ENCODE measurements around the gene S1PR1. TPM values are rescaled to one million over a fixed set of nuclear protein-coding genes. Genes with fewer than 3 reads are reported as not detected.
A peak's percentile ranks its signal among the peaks of the same experiment; 100 is the strongest.

S1PR1 gene
- total RNA-seq, 6 experiments from 2014 or later, result 9.0 to 14.8 (median 9.3) TPM

DNA sequence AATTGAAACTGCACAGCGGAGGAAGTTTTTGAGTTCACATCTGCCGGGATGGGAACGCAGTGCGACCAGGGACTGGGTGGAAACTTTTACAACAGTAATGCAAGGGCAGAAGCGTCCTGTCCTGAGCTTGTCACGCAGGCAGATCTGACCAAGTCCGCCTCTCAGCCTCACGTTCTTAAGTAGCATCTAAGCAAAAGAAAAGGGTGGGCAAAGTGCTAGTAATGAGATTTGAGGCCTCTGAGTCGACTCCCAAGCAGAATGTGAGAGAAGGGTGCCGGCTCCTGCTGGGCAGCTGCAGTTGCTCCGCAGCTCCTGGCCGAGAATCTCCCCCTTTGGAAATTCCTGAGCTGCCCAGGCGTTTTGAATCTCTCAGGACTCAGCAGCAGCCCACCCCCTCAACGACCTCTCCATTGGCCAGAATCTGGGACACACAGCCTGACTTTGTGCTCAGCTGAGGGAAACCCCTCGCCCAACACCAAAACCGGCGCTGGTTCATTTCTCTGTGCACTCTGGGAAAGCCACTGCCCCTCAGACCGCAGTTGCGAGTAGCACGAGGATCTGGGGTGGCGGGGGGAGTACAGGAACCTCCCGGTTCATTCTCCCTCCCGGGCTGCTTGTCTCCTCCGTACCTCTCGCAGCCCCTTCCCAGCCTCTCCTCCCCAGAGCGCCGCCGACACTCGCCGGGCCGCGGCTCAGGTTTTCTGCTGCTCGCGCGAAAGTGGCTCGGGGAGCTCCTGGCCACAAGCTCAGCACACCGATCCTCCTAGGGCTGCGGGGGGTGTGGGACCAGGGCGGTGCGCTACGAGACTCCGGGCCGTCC is 913 bp upstream of the S1PR1 start:
- 2% methylated on average over 21 of the region's 43 CpGs for WGBS (ENCODE audit: insufficient coverage, low coverage, low lambda C conversion rate, missing lambda C conversion rate)
- Histone ChIP-seq H3K36me3 (peaks cover 0 to 16% (median 0%) of the 10 kb centered on the region in 4 donors), H3K27me3 (no peaks in the 10 kb centered on the region), H3K4me1 (no peaks in the 10 kb centered on the region), H3K9me3 (no peaks in the 10 kb centered on the region), H3K27ac (peak overlapping the region; percentile 67 to 84 (median 79)), H3K4me3 (peak overlapping the region; percentile 53 to 74 (median 69))
- DNase-seq (peak; percentile 58 to 71 (median 62)), ATAC-seq (peak; percentile 44 to 60 (median 57))
- no peak for TF ChIP-seq POLR2A (IDR thresholded peaks at IDR 0.05)
- TF ChIP-seq, protein P1, sequence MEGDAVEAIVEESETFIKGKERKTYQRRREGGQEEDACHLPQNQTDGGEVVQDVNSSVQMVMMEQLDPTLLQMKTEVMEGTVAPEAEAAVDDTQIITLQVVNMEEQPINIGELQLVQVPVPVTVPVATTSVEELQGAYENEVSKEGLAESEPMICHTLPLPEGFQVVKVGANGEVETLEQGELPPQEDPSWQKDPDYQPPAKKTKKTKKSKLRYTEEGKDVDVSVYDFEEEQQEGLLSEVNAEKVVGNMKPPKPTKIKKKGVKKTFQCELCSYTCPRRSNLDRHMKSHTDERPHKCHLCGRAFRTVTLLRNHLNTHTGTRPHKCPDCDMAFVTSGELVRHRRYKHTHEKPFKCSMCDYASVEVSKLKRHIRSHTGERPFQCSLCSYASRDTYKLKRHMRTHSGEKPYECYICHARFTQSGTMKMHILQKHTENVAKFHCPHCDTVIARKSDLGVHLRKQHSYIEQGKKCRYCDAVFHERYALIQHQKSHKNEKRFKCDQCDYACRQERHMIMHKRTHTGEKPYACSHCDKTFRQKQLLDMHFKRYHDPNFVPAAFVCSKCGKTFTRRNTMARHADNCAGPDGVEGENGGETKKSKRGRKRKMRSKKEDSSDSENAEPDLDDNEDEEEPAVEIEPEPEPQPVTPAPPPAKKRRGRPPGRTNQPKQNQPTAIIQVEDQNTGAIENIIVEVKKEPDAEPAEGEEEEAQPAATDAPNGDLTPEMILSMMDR (IDR thresholded peaks at IDR 0.05), result no peak
- intact Hi-C loops (cut with DNase I), result no loop called here

DNA sequence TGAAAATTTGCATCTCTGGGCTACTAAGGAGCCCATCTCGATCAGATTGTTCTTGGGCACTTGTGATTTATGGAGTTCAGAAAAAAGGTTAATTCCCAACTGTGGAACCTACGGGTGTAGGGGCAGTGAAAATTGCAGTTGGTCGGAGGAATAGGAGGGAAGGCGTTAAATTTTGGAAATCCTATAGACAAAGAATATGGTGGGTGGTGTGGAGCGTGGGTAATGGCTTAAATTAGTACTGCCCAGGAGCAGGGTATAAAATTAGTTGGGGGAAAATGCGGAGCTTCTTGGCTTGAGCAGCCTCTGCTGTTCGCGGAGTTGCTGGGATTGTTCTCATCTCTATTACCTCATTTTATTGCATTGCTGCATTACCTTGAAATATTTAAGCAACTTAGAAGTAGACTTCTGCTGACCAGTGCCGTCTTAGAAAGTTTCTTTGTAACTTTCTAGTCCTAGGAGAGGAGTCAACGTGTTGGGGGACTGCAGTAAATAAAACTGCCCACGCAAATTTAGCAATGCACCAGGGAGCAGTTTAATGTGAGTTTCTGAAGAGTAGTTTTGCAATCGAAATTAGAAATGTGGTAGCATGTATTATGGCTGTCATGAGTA is 514 bp downstream of the S1PR1 start:
- Histone ChIP-seq H3K4me3 (peak overlapping the region; percentile 53 to 74 (median 69)), H3K27ac (peak overlapping the region; percentile 67 to 84 (median 79)), H3K27me3 (no peaks in the 10 kb centered on the region), H3K9me3 (no peaks in the 10 kb centered on the region), H3K36me3 (peaks cover 0 to 19% (median 0%) of the 10 kb centered on the region in 4 donors), H3K4me1 (no peaks in the 10 kb centered on the region)
- DNase-seq (peak in 1 of 3 donors; percentile 48), ATAC-seq (peak; percentile 25 to 42 (median 32))
- intact Hi-C loops (cut with DNase I), result no loop called here
- WGBS (ENCODE audit: insufficient coverage, low coverage, low lambda C conversion rate, missing lambda C conversion rate), result 1% methylated on average over 12 of the region's 12 CpGs
- TF ChIP-seq, protein P1 (IDR thresholded peaks at IDR 0.05), result peak in 1 of 4 donors; percentile 7
- no peak for TF ChIP-seq POLR2A (IDR thresholded peaks at IDR 0.05)

DNA sequence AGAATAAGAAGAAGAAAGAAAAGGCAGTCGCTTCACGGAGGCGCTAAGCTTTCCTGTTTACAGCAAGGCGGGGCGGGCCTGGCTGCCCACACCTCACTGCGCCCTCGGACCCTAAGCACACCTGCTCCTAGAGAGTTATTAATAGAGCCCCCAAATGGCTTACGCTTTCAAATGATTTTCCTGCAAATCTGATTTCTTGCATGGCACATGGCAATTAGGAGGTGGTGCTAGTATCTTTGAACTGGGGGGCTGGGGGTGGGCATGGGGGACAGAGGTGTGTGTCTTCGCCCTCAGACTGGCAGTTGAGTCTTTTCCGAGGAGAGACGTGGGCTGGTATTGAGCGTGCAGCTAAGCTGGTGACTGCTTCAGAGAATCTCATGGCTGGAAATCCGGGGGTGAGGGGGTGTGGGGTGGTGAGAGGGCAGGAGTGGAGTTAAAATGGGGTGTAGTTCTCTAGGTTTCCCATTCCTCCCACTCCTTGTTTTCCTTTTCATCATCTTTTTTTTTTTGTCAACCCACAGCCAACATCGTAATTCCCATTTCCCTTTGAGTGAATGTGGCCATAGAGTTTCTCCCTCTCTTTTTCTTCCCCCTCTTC is 1.3 kb downstream of the S1PR1 start:
- H3K4me1 ChIP-seq, result no peaks in the 10 kb centered on the region
- intact Hi-C loops (cut with DNase I), result no loop called here
- H3K4me3 ChIP-seq, result peak overlapping the region; percentile 53 to 74 (median 69)
- TF ChIP-seq POLR2A (IDR thresholded peaks at IDR 0.05), result no peak
- TF ChIP-seq, protein P1 (IDR thresholded peaks at IDR 0.05), result no peak
- H3K27me3 ChIP-seq, result no peaks in the 10 kb centered on the region
- ATAC-seq, result peak in 1 of 4 donors; percentile 3
- peak; percentile 39 to 53 (median 48) for DNase-seq
- H3K36me3 ChIP-seq, result peaks cover 0 to 19% (median 0%) of the 10 kb centered on the region in 4 donors
- peak overlapping the region; percentile 47 to 84 (median 79) for H3K27ac ChIP-seq
- no peaks in the 10 kb centered on the region for H3K9me3 ChIP-seq
- 0% methylated on average over 8 of the region's 14 CpGs for WGBS (ENCODE audit: insufficient coverage, low coverage, low lambda C conversion rate, missing lambda C conversion rate)

DNA sequence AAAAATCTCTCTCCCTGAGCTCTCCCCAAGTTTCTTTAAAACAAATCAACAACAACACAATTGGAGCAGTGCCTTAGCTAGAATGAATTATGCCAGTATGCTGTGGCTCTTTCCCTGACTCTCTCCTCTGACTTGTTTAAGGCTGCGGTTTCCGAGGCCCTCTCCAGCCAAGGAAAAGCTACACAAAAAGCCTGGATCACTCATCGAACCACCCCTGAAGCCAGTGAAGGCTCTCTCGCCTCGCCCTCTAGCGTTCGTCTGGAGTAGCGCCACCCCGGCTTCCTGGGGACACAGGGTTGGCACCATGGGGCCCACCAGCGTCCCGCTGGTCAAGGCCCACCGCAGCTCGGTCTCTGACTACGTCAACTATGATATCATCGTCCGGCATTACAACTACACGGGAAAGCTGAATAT is 1.9 kb downstream of the S1PR1 start:
- H3K27ac ChIP-seq, result peak overlapping the region; percentile 47 to 84 (median 79)
- TF ChIP-seq, protein P1 (IDR thresholded peaks at IDR 0.05), result peak; percentile 89 to 97 (median 94)
- peak; percentile 25 for TF ChIP-seq POLR2A (IDR thresholded peaks at IDR 0.05)
- H3K4me1 ChIP-seq, result no peaks in the 10 kb centered on the region
- intact Hi-C loops (cut with DNase I), result no loop called here
- ATAC-seq, result peak; percentile 69 to 80 (median 78)
- H3K27me3 ChIP-seq, result no peaks in the 10 kb centered on the region
- peaks cover 0 to 19% (median 0%) of the 10 kb centered on the region in 4 donors for H3K36me3 ChIP-seq
- 5% methylated on average over 14 of the region's 17 CpGs for WGBS (ENCODE audit: insufficient coverage, low coverage, low lambda C conversion rate, missing lambda C conversion rate)
- H3K9me3 ChIP-seq, result no peaks in the 10 kb centered on the region
- peak overlapping the region; percentile 53 to 74 (median 69) for H3K4me3 ChIP-seq
- peak; percentile 87 to 91 (median 89) for DNase-seq
